ENCODE data around the gene HS3ST3B1. TPM values are rescaled to one million over a fixed set of nuclear protein-coding genes. Genes with fewer than 3 reads are reported as not detected.

Gene HS3ST3B1
- total RNA-seq, 4 donors from 2014 or later = 0.10 to 4.0 (median 0.82) TPM

GRCh38 chr17:14389681-14390080, 88.8 kb downstream of the HS3ST3B1 start:
- H3K27ac ChIP-seq = no peak overlapping the region
- intact Hi-C loops (cut with DNase I; ENCODE audit: low total_unique reads) = no loop called here
- H3K4me1 ChIP-seq = no peaks in the 10 kb centered on the region
- H3K36me3 ChIP-seq = no peaks in the 10 kb centered on the region
- H3K9me3 ChIP-seq = no peaks in the 10 kb centered on the region
- no peak for ATAC-seq
- DNase-seq = no peak
- TF ChIP-seq POLR2A (IDR thresholded peaks at IDR 0.05) (no peak), CTCF (IDR thresholded peaks at IDR 0.05 in 4 of 5, conservative IDR thresholded peaks at IDR 0.05 in 1 of 5) (no peak)
- no peak overlapping the region for H3K4me3 ChIP-seq
- H3K27me3 ChIP-seq = no peaks in the 10 kb centered on the region
- in situ Hi-C loops (cut with MboI; ENCODE audit: low sequenced_read_pairs in 4 of 4) = no loop called here

- no peaks in the 10 kb centered on the region for H3K4me1 ChIP-seq
- H3K27ac ChIP-seq = no peak overlapping the region
- no peaks in the 10 kb centered on the region for H3K36me3 ChIP-seq
- no peaks in the 10 kb centered on the region for H3K27me3 ChIP-seq
- TF ChIP-seq CTCF (IDR thresholded peaks at IDR 0.05 in 4 of 5, conservative IDR thresholded peaks at IDR 0.05 in 1 of 5) (no peak), POLR2A (IDR thresholded peaks at IDR 0.05) (no peak)
- H3K4me3 ChIP-seq = no peak overlapping the region
- H3K9me3 ChIP-seq = no peaks in the 10 kb centered on the region
- ATAC-seq (no peak), DNase-seq (no peak)
- intact Hi-C loops (cut with DNase I; ENCODE audit: low total_unique reads) = no loop called here
- in situ Hi-C loops (cut with MboI; ENCODE audit: low sequenced_read_pairs in 4 of 4) = no loop called here
These were observed 92.8 kb downstream of the HS3ST3B1 start for GRCh38 chr17:14393723-14394122.

- intact Hi-C loops (cut with DNase I; ENCODE audit: low total_unique reads) (no loop called here), in situ Hi-C loops (cut with MboI; ENCODE audit: low sequenced_read_pairs in 4 of 4) (no loop called here)
- no peak overlapping the region for H3K27ac ChIP-seq
- H3K4me1 ChIP-seq = no peaks in the 10 kb centered on the region
- no peaks in the 10 kb centered on the region for H3K9me3 ChIP-seq
- no peak for TF ChIP-seq POLR2A (IDR thresholded peaks at IDR 0.05)
- no peak for TF ChIP-seq CTCF (IDR thresholded peaks at IDR 0.05 in 4 of 5, conservative IDR thresholded peaks at IDR 0.05 in 1 of 5)
- no peak overlapping the region for H3K4me3 ChIP-seq
- H3K36me3 ChIP-seq = no peaks in the 10 kb centered on the region
- H3K27me3 ChIP-seq = no peaks in the 10 kb centered on the region
- ATAC-seq (no peak), DNase-seq (no peak)
These were observed 94.4 kb downstream of the HS3ST3B1 start for GRCh38 chr17:14395255-14395654.

- in situ Hi-C loops (cut with MboI; ENCODE audit: low sequenced_read_pairs in 4 of 4) = no loop called here
- DNase-seq (no peak), ATAC-seq (no peak)
- H3K36me3 ChIP-seq = no peaks in the 10 kb centered on the region
- H3K4me1 ChIP-seq = no peaks in the 10 kb centered on the region
- no peaks in the 10 kb centered on the region for H3K9me3 ChIP-seq
- TF ChIP-seq CTCF (IDR thresholded peaks at IDR 0.05 in 4 of 5, conservative IDR thresholded peaks at IDR 0.05 in 1 of 5) (no peak), POLR2A (IDR thresholded peaks at IDR 0.05) (no peak)
- no peaks in the 10 kb centered on the region for H3K27me3 ChIP-seq
- no peak overlapping the region for H3K27ac ChIP-seq
- intact Hi-C loops (cut with DNase I; ENCODE audit: low total_unique reads) = no loop called here
- H3K4me3 ChIP-seq = no peak overlapping the region
These were observed 95.7 kb downstream of the HS3ST3B1 start for GRCh38 chr17:14396547-14396946.

- in situ Hi-C loops (cut with MboI; ENCODE audit: low sequenced_read_pairs in 4 of 4) = no loop called here
- H3K27me3 ChIP-seq = no peaks in the 10 kb centered on the region
- DNase-seq (no peak), ATAC-seq (no peak)
- intact Hi-C loops (cut with DNase I; ENCODE audit: low total_unique reads) = no loop called here
- H3K4me3 ChIP-seq = no peak overlapping the region
- H3K36me3 ChIP-seq = no peaks in the 10 kb centered on the region
- no peaks in the 10 kb centered on the region for H3K9me3 ChIP-seq
- TF ChIP-seq CTCF (IDR thresholded peaks at IDR 0.05 in 4 of 5, conservative IDR thresholded peaks at IDR 0.05 in 1 of 5) (no peak), POLR2A (IDR thresholded peaks at IDR 0.05) (no peak)
- no peak overlapping the region for H3K27ac ChIP-seq
- no peaks in the 10 kb centered on the region for H3K4me1 ChIP-seq
These were observed 97.9 kb downstream of the HS3ST3B1 start for GRCh38 chr17:14398766-14399165.
